Measurements from ENCODE around the gene GUCA2A.

GUCA2A gene

DNA sequence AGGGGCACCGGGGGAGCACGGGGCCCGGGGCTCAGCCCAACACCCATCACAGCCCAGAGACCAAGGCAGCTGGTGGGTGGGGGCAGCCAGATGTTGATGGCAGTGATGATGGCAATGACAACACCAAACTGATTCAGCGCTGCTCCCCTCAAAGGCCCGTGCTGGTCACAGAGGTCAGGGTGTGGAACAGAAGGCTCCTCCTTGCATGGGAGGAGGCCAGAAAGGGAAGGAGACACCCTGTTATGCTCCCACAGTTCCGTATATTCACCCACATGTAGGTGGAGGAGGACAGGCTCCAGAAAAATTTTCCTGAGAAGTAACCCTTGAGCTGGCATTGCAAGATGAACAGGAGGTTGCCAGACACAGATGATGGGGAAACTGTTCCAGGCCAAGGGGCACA lies 10.9 kb downstream of the GUCA2A start:
- DNase-seq (ENCODE audit: low read depth): no peak
- TF ChIP-seq, protein P1, sequence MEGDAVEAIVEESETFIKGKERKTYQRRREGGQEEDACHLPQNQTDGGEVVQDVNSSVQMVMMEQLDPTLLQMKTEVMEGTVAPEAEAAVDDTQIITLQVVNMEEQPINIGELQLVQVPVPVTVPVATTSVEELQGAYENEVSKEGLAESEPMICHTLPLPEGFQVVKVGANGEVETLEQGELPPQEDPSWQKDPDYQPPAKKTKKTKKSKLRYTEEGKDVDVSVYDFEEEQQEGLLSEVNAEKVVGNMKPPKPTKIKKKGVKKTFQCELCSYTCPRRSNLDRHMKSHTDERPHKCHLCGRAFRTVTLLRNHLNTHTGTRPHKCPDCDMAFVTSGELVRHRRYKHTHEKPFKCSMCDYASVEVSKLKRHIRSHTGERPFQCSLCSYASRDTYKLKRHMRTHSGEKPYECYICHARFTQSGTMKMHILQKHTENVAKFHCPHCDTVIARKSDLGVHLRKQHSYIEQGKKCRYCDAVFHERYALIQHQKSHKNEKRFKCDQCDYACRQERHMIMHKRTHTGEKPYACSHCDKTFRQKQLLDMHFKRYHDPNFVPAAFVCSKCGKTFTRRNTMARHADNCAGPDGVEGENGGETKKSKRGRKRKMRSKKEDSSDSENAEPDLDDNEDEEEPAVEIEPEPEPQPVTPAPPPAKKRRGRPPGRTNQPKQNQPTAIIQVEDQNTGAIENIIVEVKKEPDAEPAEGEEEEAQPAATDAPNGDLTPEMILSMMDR (conservative IDR thresholded peaks at IDR 0.05; ENCODE audit: low read depth, low read length): no peak
- H3K4me3 ChIP-seq (ENCODE audit: low read depth, low read length): no peak overlapping the region

- TF ChIP-seq, protein P1 (conservative IDR thresholded peaks at IDR 0.05; ENCODE audit: low read depth, low read length): no peak
- no peak within 1 kb of the TSS for H3K4me3 ChIP-seq (ENCODE audit: low read depth, low read length)
- no peak for DNase-seq (ENCODE audit: low read depth)
Measured at GRCh38 chr1:42152907-42153600, 11.5 kb downstream of the GUCA2A start, which contains the start of gene GUCA2B. Gene GUCA2B (plus strand): TSS chr1:42153410. CDS start chr1:42153451, 41 bp downstream.

DNA sequence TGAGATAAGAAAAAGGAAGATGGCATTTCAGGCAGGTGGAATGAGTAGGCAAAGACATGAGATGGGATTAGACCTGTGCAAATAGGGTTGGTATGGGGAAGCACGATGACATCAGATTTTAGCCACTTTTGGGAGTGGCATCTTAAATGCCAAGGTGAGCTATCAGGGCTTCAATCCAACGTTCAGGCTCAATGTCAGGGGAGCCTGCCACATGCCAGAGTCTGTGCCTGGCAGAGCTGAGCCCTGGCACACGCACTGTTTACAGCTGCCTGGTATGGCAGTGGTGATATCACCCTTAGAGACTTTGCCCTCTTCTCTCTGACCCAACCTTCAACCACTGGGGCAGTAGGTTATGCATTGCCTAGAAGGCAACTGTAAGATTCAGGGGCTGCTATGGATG lies 12.4 kb downstream of the GUCA2A start:
- no peak overlapping the region for H3K4me3 ChIP-seq (ENCODE audit: low read depth, low read length)
- TF ChIP-seq, protein P1 (conservative IDR thresholded peaks at IDR 0.05; ENCODE audit: low read depth, low read length): no peak
- DNase-seq (ENCODE audit: low read depth): no peak

GRCh38 chr1:42150651-42151050 lies 13.9 kb downstream of the GUCA2A start:
- H3K4me3 ChIP-seq (ENCODE audit: low read depth, low read length): no peak overlapping the region
- no peak for DNase-seq (ENCODE audit: low read depth)
- TF ChIP-seq, protein P1 (conservative IDR thresholded peaks at IDR 0.05; ENCODE audit: low read depth, low read length): no peak

DNA sequence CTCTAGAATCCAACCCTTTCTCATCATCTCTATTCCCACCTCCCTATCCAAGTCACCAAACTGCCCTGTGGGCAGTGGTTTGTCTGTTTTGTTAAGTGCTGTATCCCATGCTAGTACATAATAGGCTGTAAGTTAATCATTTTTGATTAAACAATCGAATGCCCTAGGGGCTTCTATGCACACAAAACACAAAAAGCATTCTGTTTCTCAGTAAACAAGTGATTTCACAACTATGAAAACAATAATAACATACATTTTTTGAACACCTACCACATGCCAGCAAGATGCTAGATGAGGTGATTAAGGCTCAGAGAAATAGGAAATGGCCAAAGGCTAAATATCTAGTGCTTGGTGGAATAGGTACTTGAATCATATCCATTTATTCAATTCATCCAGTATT lies 16.4 kb downstream of the GUCA2A start:
- DNase-seq (ENCODE audit: low read depth): no peak
- H3K4me3 ChIP-seq (ENCODE audit: low read depth, low read length): no peak overlapping the region
- TF ChIP-seq, protein P1 (conservative IDR thresholded peaks at IDR 0.05; ENCODE audit: low read depth, low read length): no peak

- H3K4me3 ChIP-seq (ENCODE audit: low read depth, low read length): no peak overlapping the region
- peak; percentile 71 for DNase-seq (ENCODE audit: low read depth)
- TF ChIP-seq, protein P1 (conservative IDR thresholded peaks at IDR 0.05; ENCODE audit: low read depth, low read length): peak; percentile 96
Measured at GRCh38 chr1:42146626-42147320, 17.8 kb downstream of the GUCA2A start.
